Measurements from ENCODE around the gene USP21.

The USP21 gene

DNA sequence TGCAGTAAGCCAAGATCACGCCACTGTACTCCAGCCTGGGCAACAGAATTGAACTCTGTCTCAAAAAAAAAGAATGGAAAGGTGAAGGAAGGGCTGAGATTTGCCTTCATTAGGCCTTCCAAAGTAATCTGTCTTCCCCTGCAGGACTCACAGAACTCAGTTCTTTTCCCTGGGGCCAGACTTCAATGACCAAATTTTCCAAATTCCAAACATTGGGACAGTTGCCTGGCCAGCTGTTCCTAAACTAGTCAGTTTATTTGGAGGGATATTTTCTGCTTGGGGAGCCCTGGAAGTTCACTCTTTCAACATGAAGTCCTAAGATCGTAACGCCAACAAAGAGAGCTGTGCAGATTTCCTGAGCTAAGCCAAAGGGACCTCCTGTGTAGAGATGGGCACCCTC lies 21.4 kb upstream of the USP21 start:
- no peak for DNase-seq (ENCODE audit: low read depth)

DNA sequence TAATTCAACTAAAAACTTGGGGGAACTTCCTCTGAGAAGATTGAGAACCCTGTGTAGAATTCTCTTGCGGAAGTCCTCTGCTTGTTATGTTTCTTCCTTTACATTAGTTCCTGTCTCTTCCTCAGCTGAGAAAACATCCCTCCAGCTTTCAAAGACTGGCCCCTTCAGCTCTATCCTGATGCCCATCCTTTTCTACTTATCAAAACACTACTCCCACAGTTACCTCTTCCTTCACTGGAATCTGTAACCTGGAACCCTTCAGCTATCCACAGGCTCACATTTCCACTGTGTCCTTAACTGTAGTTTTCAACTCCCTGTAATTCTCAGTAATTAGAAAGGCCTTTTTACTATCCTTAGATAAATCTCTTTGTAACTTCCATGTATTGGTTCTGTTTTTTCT lies 20.9 kb upstream of the USP21 start:
- no peak for DNase-seq (ENCODE audit: low read depth)

DNA sequence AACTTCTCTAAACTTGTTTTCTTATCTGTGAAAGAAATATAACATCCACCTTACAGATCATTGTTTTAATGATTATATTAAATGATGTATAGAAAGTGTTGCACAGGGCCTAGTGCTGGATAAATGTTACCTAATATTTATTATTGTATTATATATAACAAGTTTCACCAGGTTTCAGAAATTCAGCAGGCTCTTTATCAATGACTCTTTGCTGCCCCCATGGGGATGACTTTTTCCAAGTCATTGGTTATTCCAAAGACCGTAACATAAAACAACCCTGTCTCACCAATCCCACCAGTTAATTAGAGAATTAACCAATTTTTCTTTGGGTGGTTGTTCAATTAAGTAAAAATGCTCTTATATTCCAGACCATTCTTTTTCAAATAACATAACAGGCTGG lies 19.5 kb upstream of the USP21 start:
- DNase-seq (ENCODE audit: low read depth), result no peak

DNA sequence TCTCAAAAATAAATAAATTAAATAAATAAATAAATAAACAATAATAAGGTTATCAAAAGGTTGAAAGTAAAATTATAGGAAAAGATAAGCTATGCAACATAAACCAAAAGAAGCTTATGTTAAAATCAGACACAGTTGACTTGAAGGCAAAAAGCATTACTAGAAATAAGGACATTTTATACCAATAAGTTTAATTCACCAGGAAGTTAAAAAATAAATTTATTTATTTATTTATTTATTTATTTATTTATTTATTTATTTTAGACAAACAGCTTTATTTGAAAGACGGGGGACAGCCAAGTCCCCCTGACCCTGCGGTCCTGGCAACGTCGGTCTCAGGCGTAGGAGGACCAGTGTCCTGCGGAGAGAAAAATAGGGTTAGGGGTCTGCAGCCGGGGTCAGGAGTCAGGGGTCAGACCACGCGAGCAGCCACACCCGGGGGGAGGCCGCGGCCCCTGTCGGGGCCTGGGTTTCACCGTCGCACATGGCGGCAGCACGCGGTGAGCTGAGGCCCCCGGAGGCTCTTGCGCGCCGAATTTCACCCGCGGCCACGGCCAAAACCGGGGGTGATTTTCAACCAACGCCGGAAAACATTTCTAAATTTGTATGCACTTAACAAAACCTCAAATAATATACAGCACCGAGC lies 18.4 kb upstream of the USP21 start:
- DNase-seq (ENCODE audit: low read depth), result no peak

DNA sequence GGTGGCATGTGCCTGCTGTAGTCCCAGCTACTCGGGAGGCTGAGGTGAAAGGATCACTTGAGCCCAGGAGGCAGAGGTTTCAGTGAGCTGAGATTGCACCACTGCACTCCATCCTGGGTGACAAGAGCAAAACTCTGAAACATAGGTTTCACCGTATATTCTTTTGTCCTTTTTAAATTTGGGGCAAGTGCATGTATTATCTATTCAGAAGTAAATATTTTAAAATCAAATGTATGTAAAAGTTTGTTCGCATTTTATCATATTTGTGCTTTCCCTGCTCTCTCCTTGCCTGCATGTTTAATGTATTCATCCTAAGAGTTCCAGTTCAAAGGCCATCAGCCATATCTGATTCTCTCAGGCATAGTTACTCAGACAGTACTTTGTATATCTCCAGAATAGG lies 13.5 kb upstream of the USP21 start:
- DNase-seq (ENCODE audit: low read depth), result no peak

DNA sequence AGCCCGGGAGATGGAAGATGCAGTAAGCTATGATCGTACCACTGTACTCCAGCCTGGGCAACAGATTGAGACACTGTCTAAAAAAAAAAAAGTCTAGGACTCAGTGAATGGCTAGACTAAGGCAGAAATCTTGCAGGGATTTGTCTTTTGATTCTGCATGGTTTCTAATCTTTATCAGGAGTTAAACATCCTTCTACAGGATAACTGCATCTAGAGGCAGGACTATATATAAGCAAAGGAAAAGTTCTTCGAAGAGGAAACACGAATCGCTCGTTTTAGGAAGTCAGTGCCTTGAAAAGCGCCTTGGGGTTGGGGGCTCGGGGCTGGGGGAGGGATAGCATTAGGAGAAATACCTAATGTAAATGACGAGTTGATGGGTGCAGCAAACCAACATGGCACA lies 6.1 kb upstream of the USP21 start:
- no peak for DNase-seq (ENCODE audit: low read depth)

DNA sequence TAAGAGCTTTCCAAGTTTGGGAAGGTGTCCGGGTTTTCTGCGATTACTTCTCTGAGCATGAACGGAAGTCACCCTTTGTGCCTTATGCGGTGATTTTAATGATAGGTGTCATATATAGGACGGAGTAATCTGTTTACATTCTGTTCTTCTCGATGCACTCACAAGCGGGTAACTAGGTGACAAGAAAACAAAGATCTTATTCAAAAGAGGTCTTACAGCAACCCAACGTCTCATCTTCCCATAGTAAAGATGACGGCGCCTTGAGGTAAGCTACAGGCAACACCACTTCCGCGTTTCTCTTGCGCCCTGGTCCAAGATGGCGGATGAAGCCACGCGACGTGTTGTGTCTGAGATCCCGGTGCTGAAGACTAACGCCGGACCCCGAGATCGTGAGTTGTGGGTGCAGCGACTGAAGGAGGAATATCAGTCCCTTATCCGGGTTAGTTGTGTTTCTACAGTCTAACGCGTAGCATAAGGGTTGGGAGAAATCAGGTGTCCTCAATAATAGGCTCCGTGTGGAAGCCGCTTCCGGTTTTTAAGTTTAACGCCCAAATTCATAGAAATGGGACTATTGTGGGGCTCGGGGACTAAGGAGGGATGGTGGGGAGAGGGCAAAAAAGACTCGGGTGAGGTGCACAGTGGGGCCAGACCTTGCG lies 5.5 kb upstream of the USP21 start, which contains the start of gene UFC1:
Gene UFC1, plus strand, starts transcription at position 297 of the 656 bp plus-strand sequence. Its CDS starts 20 bp downstream, at position 317.
- peak; percentile 62 for DNase-seq (ENCODE audit: low read depth)

DNA sequence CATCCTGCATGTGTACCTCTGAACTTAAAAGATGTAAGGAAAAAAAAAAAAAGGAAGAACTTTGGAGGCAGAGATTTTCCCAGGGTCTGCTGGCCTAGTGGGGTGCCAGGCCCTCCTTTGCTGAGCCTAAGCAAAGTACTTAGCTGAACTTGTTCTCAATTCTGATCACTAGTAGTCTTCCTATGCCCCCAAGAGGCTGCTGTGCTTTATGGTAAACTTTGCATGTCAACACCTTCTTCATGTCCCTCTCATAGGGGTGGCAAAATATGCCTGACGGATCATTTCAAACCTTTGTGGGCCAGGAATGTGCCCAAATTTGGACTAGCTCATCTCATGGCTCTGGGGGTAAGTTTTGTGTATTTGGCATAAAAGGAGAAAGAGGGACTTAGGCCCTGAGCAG lies 1.4 kb upstream of the USP21 start:
- no peak for DNase-seq (ENCODE audit: low read depth)

DNA sequence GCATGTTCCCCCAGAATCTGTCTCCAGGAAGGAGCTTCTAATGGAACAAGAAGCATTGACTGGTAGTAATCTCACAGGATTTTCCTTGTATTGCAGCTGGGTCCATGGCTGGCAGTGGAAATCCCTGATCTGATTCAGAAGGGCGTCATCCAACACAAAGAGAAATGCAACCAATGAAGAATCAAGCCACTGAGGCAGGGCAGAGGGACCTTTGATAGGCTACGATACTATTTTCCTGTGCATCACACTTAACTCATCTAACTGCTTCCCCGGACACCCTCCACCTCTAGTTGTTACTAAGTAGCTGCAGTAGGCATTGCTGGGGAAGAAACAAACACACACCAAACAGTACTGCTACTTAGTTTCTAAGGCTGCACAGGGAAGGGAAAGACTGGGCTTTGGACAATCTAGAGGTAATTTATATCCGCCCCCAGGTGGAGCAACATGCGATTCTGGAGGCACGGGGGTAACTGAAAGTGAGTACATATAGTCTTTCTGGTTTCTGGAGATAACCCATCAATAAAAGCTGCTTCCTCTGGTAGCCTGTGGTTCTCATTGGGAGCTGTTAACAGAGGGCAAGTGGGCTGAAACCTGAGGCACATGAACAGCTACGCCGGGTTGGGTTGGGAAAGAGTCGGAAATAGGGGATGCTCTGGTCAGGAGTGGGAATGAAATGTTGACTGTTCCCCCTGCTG lies 837 bp upstream of the USP21 start:
- no peak for DNase-seq (ENCODE audit: low read depth)

DNA sequence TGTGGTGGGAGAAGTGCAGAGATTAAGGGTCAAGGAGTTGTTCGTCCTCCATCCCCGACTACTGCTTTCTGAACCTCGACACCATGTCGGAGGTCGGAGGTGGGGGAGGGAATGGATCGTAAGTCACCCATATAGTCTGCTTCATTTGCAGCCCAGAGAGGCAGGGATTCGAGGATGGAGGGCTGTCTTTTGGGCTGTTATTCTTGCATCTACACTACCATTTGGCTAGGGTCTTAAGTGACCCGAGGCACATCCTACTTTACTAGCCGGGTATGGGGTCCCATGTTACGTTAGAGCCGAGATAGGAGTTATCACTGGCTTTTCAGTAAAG lies 578 bp downstream of the USP21 start:
- DNase-seq (ENCODE audit: low read depth), result no peak

DNA sequence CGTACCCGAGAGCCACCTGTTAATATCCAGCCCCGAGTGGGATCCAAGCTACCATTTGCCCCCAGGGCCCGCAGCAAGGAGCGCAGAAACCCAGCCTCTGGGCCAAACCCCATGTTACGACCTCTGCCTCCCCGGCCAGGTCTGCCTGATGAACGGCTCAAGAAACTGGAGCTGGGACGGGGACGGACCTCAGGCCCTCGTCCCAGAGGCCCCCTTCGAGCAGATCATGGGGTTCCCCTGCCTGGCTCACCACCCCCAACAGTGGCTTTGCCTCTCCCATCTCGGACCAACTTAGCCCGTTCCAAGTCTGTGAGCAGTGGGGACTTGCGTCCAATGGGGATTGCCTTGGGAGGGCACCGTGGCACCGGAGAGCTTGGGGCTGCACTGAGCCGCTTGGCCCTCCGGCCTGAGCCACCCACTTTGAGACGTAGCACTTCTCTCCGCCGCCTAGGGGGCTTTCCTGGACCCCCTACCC lies 1.4 kb downstream of the USP21 start:
- DNase-seq (ENCODE audit: low read depth), result no peak

DNA sequence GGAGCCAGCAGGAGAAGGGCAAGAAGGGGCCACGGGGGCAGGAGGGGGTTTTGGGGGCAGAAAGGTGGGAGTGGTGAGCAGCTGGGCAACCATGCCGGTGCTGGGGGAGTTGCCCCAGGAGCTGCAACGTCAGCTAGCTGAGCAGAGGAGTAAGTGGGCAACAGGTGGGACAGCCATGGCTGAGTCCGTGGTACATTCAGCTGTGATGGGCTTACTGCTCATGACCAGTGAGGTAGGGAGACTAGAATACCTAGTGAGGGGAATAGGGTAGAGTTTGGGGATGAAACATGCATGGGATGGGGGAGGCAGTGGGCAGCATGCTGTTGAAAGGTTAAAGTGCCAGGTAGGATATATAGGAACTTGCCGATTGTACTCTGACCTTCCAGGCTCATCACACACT lies 2.4 kb downstream of the USP21 start:
- DNase-seq (ENCODE audit: low read depth), result no peak

DNA sequence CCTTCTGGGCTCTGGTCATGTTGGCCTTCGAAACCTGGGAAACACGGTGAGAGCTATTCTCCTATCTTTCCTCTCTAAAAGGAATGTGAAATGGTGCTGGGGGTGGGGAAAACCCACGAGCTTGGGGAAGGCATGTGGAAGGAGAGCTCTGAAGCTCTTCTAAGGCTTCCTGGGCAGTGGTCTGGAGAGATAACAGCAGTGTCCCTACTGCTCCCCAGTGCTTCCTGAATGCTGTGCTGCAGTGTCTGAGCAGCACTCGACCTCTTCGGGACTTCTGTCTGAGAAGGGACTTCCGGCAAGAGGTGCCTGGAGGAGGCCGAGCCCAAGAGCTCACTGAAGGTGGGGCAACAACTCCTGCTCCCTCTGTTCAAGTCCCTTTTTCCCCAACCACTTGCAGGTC lies 2.8 kb downstream of the USP21 start:
- peak; percentile 56 for DNase-seq (ENCODE audit: low read depth)

DNA sequence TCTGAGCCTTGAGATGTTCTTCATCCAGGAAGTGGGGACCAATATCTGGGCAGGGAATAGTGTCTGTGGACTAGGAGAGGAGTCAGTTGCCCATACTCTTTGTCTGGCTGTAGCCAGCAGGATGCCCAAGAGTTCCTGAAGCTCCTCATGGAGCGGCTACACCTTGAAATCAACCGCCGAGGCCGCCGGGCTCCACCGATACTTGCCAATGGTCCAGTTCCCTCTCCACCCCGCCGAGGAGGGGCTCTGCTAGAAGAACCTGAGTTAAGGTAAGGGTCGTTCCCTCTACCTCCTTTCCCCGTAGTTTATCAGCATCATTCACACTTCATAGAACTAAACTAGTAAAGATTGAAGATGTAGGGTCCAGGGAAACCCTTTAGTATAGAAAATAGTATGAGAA lies 3.5 kb downstream of the USP21 start:
- DNase-seq (ENCODE audit: low read depth), result no peak

DNA sequence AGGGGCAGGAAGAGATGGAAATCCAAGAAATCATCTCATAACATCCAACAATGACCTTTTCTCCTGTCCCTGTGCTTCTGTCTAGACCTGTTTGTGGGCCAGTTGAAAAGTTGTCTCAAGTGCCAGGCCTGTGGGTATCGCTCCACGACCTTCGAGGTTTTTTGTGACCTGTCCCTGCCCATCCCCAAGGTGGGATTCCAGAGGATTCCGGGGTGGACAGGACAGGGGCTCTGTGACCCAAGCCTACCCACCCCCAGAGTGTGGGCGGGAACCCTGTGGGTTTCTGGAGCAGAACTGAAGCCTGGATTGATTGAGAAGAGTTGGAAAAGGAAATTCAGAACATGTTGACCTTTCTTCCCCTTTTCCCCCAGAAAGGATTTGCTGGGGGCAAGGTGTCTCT lies 4.5 kb downstream of the USP21 start:
- DNase-seq (ENCODE audit: low read depth), result no peak

DNA sequence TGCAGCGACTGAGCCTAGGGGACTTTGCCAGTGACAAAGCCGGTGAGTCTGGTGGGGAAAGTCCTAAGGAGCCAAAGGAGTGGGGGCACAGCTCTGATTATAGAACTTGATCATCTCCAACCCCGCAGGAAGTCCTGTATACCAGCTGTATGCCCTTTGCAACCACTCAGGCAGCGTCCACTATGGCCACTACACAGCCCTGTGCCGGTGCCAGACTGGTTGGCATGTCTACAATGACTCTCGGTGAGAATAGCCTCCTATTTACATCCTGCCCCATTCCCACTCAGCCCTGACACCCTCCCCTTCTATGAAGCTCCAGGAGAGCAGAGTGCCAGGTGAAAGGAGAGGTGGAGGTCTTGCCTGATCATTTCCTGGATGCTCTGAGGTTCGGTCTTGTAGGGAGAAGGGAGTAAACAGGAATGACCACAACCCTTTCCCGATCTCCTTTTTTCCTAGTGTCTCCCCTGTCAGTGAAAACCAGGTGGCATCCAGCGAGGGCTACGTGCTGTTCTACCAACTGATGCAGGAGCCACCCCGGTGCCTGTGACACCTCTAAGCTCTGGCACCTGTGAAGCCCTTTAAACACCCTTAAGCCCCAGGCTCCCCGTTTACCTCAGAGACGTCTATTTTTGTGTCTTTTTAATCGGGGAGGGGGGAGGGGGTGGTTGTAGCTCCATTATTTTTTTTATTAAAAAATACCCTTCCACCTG lies 5.8 kb downstream of the USP21 start:
- DNase-seq (ENCODE audit: low read depth), result no peak

DNA sequence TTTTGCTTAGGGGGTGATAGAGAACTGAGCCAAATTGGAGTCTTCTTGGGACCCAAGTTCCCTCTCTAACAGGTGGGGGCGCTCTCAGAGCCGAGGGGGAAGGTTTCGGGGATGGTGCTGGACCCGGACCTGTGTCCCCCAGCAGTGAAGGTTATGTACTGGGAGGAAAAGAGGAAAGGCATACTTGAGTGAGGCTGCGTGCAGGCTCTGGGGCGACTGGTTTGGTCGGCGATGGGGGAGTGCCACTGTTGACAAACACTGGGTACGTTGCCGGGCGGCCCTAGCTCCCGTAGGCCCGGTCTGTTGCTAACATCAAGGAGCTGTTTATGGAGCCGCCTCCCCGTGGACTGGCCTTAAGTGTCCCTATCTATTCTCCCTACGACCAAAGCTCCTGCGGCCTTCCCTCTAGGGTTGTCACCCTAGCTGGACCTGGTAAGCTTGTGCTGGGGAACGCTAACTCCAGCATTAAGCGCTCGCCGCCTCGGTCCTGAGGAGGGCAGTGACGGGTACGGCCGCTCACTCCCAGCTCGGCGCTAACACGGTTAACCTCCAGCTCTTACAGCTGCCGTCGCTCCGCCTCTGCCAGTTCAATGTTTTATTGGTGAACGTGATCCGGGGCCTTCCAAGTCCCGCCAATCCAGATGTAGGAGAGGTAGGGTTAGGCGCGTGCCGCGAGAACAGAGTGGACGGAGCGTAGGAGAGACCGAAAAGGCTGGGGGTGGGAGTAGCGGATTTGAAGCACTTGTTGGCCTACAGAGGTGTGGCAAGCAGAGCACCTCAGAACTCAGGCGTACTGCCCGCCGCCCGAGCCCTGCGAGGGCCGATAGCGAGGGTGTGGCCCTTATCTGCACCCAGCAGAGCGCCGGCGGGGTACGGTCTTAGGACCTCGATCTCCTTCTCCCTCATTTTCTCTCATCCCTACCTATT lies 6.7 kb downstream of the USP21 start, which contains the start of gene PPOX:
Gene PPOX, plus strand, starts transcription at position 685 of the 927 bp plus-strand sequence. CDS start 422 bp downstream, outside the sequence.
- peak; percentile 96 for DNase-seq (ENCODE audit: low read depth)

DNA sequence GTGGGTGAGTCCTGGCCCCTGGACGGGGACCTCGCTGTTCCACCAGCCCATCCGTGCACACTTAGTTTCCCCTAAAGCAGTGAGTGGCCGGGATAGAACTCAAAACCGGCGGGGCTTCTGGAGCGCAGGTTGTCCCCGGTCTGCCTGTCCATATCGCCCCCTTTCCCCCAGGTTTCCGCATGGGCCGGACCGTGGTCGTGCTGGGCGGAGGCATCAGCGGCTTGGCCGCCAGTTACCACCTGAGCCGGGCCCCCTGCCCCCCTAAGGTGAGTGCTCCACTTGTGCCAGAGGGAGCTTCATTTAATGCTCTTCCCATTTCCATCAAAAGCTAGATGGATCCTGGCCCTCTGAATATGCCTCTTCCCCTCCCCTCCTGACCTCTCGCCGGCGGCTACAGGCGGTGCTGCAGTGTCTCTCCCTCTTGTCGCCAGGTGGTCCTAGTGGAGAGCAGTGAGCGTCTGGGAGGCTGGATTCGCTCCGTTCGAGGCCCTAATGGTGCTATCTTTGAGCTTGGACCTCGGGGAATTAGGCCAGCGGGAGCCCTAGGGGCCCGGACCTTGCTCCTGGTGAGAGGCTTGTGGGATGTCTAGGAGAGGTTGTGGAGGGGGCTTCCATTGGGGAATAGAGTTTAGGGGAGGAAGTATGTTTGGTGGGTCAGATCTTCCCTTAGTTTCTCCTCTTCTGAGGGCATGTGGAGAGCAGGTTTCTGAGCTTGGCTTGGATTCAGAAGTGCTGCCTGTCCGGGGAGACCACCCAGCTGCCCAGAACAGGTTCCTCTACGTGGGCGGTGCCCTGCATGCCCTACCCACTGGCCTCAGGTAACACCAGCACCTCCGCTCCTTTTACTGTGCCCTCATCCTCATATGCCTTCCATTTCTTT lies 7.6 kb downstream of the USP21 start:
- no peak for DNase-seq (ENCODE audit: low read depth)

DNA sequence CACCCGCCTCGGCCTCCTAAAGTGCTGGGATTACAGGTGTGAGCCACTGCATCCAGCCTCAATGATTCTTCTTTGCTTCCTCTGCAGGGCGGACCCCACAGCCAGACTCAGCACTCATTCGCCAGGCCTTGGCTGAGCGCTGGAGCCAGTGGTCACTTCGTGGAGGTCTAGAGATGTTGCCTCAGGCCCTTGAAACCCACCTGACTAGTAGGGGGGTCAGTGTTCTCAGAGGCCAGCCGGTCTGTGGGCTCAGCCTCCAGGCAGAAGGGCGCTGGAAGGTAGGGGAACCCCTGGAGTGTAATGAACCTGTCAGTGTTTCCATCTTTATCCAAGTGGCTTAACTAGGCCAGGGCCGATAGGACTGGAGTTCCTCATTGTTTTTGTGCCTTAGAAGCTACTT lies 9.6 kb downstream of the USP21 start:
- DNase-seq (ENCODE audit: low read depth), result no peak

DNA sequence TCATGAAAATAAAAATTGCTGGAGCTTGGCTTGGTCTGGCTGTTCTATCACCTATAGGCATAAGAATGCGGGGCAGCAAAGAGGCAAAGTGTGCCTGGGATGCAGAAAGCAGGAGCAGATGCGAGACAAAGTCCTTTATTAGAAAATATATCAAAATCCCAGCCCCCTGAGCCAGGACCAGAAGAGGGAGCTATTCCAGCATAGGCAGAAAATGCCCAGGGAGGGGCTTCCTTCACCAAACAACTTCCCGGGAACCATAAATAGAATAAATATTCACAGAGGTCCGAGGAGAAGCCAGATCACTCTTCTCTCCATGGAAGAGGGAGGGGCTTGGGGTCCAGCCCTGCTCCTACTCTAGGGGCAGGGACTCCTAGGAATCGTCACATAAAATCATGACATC lies 11.9 kb downstream of the USP21 start:
- DNase-seq (ENCODE audit: low read depth), result no peak

DNA sequence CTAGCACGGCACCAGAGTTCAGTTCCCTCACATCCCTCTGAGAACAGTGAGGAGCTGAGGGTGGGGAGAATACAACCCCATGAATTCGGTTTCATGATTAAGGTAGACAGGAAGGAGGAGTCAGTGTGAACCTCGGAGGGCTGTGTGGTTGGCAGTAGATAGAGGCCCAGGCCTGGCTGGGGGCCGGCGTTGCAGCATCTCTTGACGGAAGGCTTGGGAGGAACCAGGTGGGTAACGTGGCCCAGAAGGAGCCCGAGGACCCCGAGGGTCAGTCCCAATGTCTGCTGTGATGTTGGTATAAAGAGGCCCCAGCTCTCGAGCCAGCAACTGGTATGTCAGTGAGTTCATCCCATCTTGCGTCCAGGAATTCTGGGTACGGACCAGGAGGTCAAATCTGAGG lies 12.4 kb downstream of the USP21 start:
- DNase-seq (ENCODE audit: low read depth), result no peak

Measured in CMK (cell line).